Measurements from ENCODE around the gene MTHFSD. TPM values are rescaled to one million over a fixed set of nuclear protein-coding genes. Genes with fewer than 3 reads are reported as not detected.

Gene MTHFSD
- total and polyA plus RNA-seq, 3 experiments from 2014 or later = 21.9 to 25.0 (median 23.0) TPM

- no peak overlapping the region for H3K27ac ChIP-seq (ENCODE audit: low read depth, low read length)
- H3K4me3 Mint-ChIP-seq = no peak overlapping the region
- POLR2A ChIA-PET = no interaction called here
- peaks cover 27% of the 10 kb centered on the region for H3K27me3 ChIP-seq (ENCODE audit: insufficient read depth, low read length, poor library complexity, severe bottlenecking)
- peaks cover 4 to 11% (median 7%) of the 10 kb centered on the region in 3 donors for H3K4me1 Mint-ChIP-seq
- no peaks in the 10 kb centered on the region for H3K9me3 ChIP-seq (ENCODE audit: low read length)
- no peaks in the 10 kb centered on the region for H3K4me1 ChIP-seq (ENCODE audit: insufficient read depth, low read length)
- H3K27ac Mint-ChIP-seq = peak overlapping the region in 1 of 8 donors; percentile 50
- no peak overlapping the region for H3K4me3 ChIP-seq (ENCODE audit: low read length)
- DNase-seq = no peak
- H3K36me3 ChIP-seq (ENCODE audit: insufficient read depth, low read length) = no peaks in the 10 kb centered on the region
- peaks cover 64 to 79% of the 10 kb centered on the region in 2 donors for H3K27me3 Mint-ChIP-seq
- no peaks in the 10 kb centered on the region for H3K36me3 Mint-ChIP-seq
- CTCF ChIA-PET = no interaction called here
- H3K9me3 Mint-ChIP-seq = no peaks in the 10 kb centered on the region
Measured at GRCh38 chr16:86500708-86501510, 54.1 kb downstream of the MTHFSD start.

GRCh38 chr16:86499889-86500707 is 54.9 kb downstream of the MTHFSD start:
- Histone ChIP-seq H3K4me3 (ENCODE audit: low read length) (no peak overlapping the region), H3K4me1 (ENCODE audit: insufficient read depth, low read length) (no peaks in the 10 kb centered on the region), H3K9me3 (ENCODE audit: low read length) (no peaks in the 10 kb centered on the region), H3K27me3 (ENCODE audit: insufficient read depth, low read length, poor library complexity, severe bottlenecking) (peaks cover 25% of the 10 kb centered on the region), H3K27ac (ENCODE audit: low read depth, low read length) (no peak overlapping the region), H3K36me3 (ENCODE audit: insufficient read depth, low read length) (no peaks in the 10 kb centered on the region)
- Mint-ChIP-seq H3K4me1 (peaks cover 2 to 6% (median 3%) of the 10 kb centered on the region in 3 donors), H3K4me3 (no peak overlapping the region), H3K27me3 (peaks cover 68 to 82% of the 10 kb centered on the region in 2 donors), H3K36me3 (no peaks in the 10 kb centered on the region), H3K27ac (no peak overlapping the region), H3K9me3 (no peaks in the 10 kb centered on the region)
- ChIA-PET CTCF (no interaction called here), POLR2A (no interaction called here)
- no peak for DNase-seq

DNA sequence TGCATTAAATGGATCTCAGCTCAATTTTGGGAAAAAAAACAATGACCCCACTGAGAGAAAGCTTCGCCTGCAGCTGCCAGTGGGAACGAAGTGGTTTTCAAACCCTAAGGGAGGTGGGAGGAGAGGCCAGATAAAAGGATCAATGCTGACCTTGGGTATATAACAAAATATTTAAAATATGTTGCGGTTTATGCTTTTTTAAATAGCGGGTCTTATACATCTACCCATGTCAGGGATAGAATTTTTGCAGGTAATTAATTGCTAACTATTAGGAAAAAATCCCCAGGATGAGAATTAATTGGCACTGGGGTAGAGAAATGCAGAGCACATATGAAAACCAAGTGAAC is 55.6 kb downstream of the MTHFSD start:
- ChIA-PET POLR2A (no interaction called here), CTCF (no interaction called here)
- H3K27me3 ChIP-seq (ENCODE audit: insufficient read depth, low read length, poor library complexity, severe bottlenecking) = peaks cover 18% of the 10 kb centered on the region
- no peaks in the 10 kb centered on the region for H3K36me3 ChIP-seq (ENCODE audit: insufficient read depth, low read length)
- Mint-ChIP-seq H3K36me3 (no peaks in the 10 kb centered on the region), H3K4me1 (no peaks in the 10 kb centered on the region), H3K27me3 (peaks cover 65 to 82% of the 10 kb centered on the region in 2 donors), H3K9me3 (no peaks in the 10 kb centered on the region), H3K27ac (peak overlapping the region in 1 of 8 donors; percentile 7), H3K4me3 (no peak overlapping the region)
- DNase-seq = no peak
- H3K4me3 ChIP-seq (ENCODE audit: low read length) = no peak overlapping the region
- H3K4me1 ChIP-seq (ENCODE audit: insufficient read depth, low read length) = no peaks in the 10 kb centered on the region
- no peak overlapping the region for H3K27ac ChIP-seq (ENCODE audit: low read depth, low read length)
- no peaks in the 10 kb centered on the region for H3K9me3 ChIP-seq (ENCODE audit: low read length)

- peak overlapping the region in 1 of 8 donors; percentile 7 for H3K27ac Mint-ChIP-seq
- POLR2A ChIA-PET = no interaction called here
- peaks cover 17% of the 10 kb centered on the region for H3K27me3 ChIP-seq (ENCODE audit: insufficient read depth, low read length, poor library complexity, severe bottlenecking)
Measured at GRCh38 chr16:86498671-86499439, 56.2 kb downstream of the MTHFSD start.

GRCh38 chr16:86498155-86498670 is 56.8 kb downstream of the MTHFSD start:
- Histone ChIP-seq H3K9me3 (ENCODE audit: low read length) (no peaks in the 10 kb centered on the region), H3K27me3 (ENCODE audit: insufficient read depth, low read length, poor library complexity, severe bottlenecking) (peaks cover 21% of the 10 kb centered on the region), H3K27ac (ENCODE audit: low read depth, low read length) (no peak overlapping the region), H3K4me3 (ENCODE audit: low read length) (no peak overlapping the region), H3K4me1 (ENCODE audit: insufficient read depth, low read length) (no peaks in the 10 kb centered on the region), H3K36me3 (ENCODE audit: insufficient read depth, low read length) (no peaks in the 10 kb centered on the region)
- H3K27ac Mint-ChIP-seq = no peak overlapping the region
- ChIA-PET CTCF (no interaction called here), POLR2A (no interaction called here)
- DNase-seq = no peak
- no peaks in the 10 kb centered on the region for H3K36me3 Mint-ChIP-seq
- H3K4me1 Mint-ChIP-seq = no peaks in the 10 kb centered on the region
- no peak overlapping the region for H3K4me3 Mint-ChIP-seq
- H3K27me3 Mint-ChIP-seq = peaks cover 57 to 80% of the 10 kb centered on the region in 2 donors
- no peaks in the 10 kb centered on the region for H3K9me3 Mint-ChIP-seq

More at GRCh38 chr16:86498671-86499439, 56.2 kb downstream of the MTHFSD start:
- H3K36me3 ChIP-seq (ENCODE audit: insufficient read depth, low read length) = no peaks in the 10 kb centered on the region
- Mint-ChIP-seq H3K27me3 (peaks cover 63 to 82% of the 10 kb centered on the region in 2 donors), H3K9me3 (no peaks in the 10 kb centered on the region), H3K4me3 (no peak overlapping the region), H3K36me3 (no peaks in the 10 kb centered on the region), H3K4me1 (no peaks in the 10 kb centered on the region)
- H3K9me3 ChIP-seq (ENCODE audit: low read length) = no peaks in the 10 kb centered on the region
- H3K4me3 ChIP-seq (ENCODE audit: low read length) = no peak overlapping the region
- DNase-seq = no peak
- CTCF ChIA-PET = no interaction called here
- no peak overlapping the region for H3K27ac ChIP-seq (ENCODE audit: low read depth, low read length)
- no peaks in the 10 kb centered on the region for H3K4me1 ChIP-seq (ENCODE audit: insufficient read depth, low read length)

DNA sequence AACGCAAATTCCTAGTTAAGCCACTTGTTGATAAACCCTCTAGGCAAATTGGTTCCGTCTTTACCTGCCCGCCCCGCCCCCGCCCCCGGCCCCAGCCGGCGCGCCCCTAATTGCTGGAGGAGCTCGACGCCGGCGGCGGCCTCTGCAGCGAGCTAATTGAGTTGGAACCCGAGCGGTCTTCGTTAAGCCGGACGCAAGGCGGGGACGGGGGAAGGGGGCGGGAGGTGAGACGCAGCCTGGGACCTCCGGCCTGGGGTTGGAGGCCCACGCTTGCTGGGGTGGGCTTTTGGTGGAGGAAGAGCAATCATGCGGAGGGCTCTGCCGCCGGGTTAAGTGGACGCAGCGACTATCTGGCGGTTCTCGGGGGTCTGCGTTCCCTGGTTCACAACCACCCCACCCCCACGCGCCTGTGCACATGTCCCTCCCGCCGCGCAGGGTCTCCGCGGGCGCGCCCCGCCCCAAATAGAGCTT is 57.4 kb downstream of the MTHFSD start:
- no peak for DNase-seq
- no peak overlapping the region for H3K4me3 Mint-ChIP-seq

GRCh38 chr16:86496929-86497461 is 58.0 kb downstream of the MTHFSD start:
- Mint-ChIP-seq H3K4me1 (no peaks in the 10 kb centered on the region), H3K9me3 (peaks cover 0 to 1% (median 0%) of the 10 kb centered on the region in 5 donors), H3K36me3 (no peaks in the 10 kb centered on the region), H3K27ac (peak overlapping the region in 1 of 8 donors; percentile 73), H3K27me3 (peaks cover 52 to 78% of the 10 kb centered on the region in 2 donors), H3K4me3 (peak overlapping the region in 1 of 7 donors; percentile 43)
- DNase-seq = no peak
- H3K9me3 ChIP-seq (ENCODE audit: low read length) = no peaks in the 10 kb centered on the region
- H3K27me3 ChIP-seq (ENCODE audit: insufficient read depth, low read length, poor library complexity, severe bottlenecking) = peaks cover 19% of the 10 kb centered on the region
- H3K4me1 ChIP-seq (ENCODE audit: insufficient read depth, low read length) = no peaks in the 10 kb centered on the region
- H3K4me3 ChIP-seq (ENCODE audit: low read length) = no peak overlapping the region
- no peaks in the 10 kb centered on the region for H3K36me3 ChIP-seq (ENCODE audit: insufficient read depth, low read length)
- H3K27ac ChIP-seq (ENCODE audit: low read depth, low read length) = no peak overlapping the region
- ChIA-PET CTCF (no interaction called here), POLR2A (no interaction called here)

More for the DNA sequence above, 57.4 kb downstream of the MTHFSD start:
- peaks cover 21% of the 10 kb centered on the region for H3K27me3 ChIP-seq (ENCODE audit: insufficient read depth, low read length, poor library complexity, severe bottlenecking)
- Mint-ChIP-seq H3K9me3 (no peaks in the 10 kb centered on the region), H3K4me1 (no peaks in the 10 kb centered on the region), H3K27me3 (peaks cover 57 to 78% of the 10 kb centered on the region in 2 donors), H3K36me3 (no peaks in the 10 kb centered on the region), H3K27ac (no peak overlapping the region)
- no peak overlapping the region for H3K27ac ChIP-seq (ENCODE audit: low read depth, low read length)
- no peaks in the 10 kb centered on the region for H3K9me3 ChIP-seq (ENCODE audit: low read length)
- no peaks in the 10 kb centered on the region for H3K36me3 ChIP-seq (ENCODE audit: insufficient read depth, low read length)
- POLR2A ChIA-PET = no interaction called here
- no peaks in the 10 kb centered on the region for H3K4me1 ChIP-seq (ENCODE audit: insufficient read depth, low read length)
- CTCF ChIA-PET = no interaction called here
- no peak overlapping the region for H3K4me3 ChIP-seq (ENCODE audit: low read length)
